GM18517 (cell line): ENCODE measurements around the gene TYRP1.
"Not testable (repeated sequence)": the region's sequence is repeated elsewhere in the genome, so short reads cannot be mapped to it uniquely, and the experiment has no call there.

Source experiments
- ATAC-seq: cut with Tn5 transposase; IDR thresholded peaks from one replicate; pipeline ENCODE4 v1.9.1; 2021; ENCODE audit warnings: mild to moderate bottlenecking, moderate library complexity; ENCODE audit not compliant: unreplicated experiment

Gene TYRP1, protein sequence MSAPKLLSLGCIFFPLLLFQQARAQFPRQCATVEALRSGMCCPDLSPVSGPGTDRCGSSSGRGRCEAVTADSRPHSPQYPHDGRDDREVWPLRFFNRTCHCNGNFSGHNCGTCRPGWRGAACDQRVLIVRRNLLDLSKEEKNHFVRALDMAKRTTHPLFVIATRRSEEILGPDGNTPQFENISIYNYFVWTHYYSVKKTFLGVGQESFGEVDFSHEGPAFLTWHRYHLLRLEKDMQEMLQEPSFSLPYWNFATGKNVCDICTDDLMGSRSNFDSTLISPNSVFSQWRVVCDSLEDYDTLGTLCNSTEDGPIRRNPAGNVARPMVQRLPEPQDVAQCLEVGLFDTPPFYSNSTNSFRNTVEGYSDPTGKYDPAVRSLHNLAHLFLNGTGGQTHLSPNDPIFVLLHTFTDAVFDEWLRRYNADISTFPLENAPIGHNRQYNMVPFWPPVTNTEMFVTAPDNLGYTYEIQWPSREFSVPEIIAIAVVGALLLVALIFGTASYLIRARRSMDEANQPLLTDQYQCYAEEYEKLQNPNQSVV

GRCh38 chr9:12693141-12693540, at the start of gene TYRP1:
Gene TYRP1 (plus strand): TSS chr9:12693385. CDS start chr9:12693997, 612 bp downstream.
- ATAC-seq: no peak

GRCh38 chr9:12643686-12644085, 49.5 kb upstream of the TYRP1 start:
- no peak for ATAC-seq

DNA sequence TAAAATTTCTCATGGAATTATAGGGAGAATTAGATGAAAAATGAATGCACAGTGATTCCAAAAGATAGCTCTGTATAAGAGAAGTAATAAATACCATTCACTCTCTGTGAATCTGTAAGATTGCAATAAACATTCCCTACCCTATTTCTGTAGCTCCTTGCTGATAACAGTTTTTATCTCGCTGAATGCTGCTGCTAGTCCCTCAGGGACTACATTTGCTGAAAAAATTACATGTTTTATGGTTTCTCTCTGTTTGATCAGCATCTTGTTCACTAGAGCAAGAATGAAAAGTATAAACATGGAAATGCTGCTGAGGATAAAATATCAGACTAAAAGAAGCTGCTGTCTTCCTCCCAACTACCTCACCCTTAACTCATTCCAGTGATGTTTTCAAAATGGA, 44.3 kb upstream of the TYRP1 start:
- ATAC-seq: no peak

DNA sequence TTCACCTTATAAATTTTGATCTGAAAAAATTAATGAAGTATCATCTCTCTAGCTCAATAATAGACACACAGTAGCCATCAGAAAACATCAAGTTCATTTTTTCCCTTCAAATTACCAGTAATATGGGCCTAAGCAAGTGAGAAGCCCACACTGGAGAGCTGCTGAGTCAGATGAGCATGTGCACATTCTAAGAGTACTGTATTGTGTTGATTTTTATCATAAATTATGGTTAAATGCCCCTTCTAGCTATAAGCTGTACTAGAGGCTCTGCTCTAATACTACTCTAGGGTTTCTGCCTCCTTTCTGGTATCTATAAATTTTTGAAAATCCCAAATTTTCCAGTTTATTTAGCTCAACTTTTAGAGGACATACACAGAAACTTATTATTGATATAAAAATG, 42.1 kb upstream of the TYRP1 start:
- no peak for ATAC-seq

DNA sequence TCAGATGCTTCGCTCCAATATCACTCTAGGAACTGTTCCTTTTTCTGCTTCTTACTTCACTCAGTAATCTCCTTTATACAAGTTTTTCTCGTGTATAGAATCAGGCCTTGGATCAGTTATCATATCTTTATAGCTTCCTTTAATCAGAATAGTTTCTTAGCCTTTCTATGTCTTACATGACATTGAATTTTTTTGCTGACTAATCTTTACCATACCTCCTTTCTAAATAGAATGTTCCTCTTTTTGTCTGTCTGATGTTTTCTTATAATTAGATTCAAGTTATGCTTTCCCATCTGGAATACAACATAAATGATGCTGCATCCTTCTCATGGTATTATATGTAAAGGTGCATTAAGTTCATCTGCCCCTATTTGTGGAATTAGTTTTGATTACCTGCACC, 40.2 kb upstream of the TYRP1 start:
- no peak for ATAC-seq

GRCh38 chr9:12656803-12657202, 36.4 kb upstream of the TYRP1 start:
- no peak for ATAC-seq

GRCh38 chr9:12657233-12657632, 36.0 kb upstream of the TYRP1 start:
- no peak for ATAC-seq

DNA sequence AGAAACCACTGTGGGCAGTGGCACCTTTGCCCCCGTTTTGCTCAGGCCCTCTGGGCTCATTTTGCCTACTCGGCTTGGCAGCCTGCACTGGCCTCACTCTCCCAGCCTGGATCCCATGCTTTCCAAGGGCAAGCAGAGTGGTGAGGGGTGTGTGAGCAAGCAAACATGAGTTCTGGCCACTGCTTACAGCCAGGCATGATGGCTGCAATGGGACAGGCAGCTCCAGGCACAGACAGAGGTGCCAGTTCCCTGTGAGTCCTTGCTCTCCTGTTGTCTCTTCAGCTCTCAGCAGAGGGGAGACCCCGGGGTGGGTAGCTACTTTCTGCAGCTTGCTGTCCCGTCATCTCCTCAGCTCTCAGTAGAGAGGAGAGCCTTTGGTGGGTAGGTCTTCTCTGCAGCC, 35.2 kb upstream of the TYRP1 start:
- ATAC-seq: no peak

- ATAC-seq: no peak
Observed at GRCh38 chr9:12658531-12659209, 34.5 kb upstream of the TYRP1 start.

GRCh38 chr9:12659220-12659619, 34.0 kb upstream of the TYRP1 start:
- ATAC-seq: no peak

- no peak for ATAC-seq
Observed at GRCh38 chr9:12666813-12667212, 26.4 kb upstream of the TYRP1 start.

DNA sequence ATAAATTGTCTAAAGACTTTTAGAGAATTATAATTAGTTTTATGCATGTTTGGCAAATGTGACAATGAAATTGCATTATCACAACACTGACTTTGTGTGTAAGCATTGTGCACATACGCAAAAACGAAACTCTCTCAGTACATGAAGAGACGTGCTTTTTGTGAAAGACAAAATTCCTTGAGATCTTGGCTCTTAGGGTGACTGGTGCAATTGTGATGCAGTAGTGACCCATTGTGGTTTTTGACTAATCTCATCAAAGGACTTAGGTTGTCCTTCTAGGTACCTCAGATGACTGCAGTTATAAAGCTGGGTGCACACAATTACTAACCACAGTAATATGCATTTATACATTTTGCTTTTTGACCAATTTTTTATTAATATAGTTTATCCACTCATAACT, 25.3 kb upstream of the TYRP1 start:
- no peak for ATAC-seq

GRCh38 chr9:12670006-12670405, 23.2 kb upstream of the TYRP1 start:
- no peak for ATAC-seq

GRCh38 chr9:12674961-12675360, 18.2 kb upstream of the TYRP1 start:
- ATAC-seq: no peak

GRCh38 chr9:12677462-12678126, 15.6 kb upstream of the TYRP1 start:
- ATAC-seq: not testable (repeated sequence)

GRCh38 chr9:12680341-12680740, 12.8 kb upstream of the TYRP1 start:
- ATAC-seq: no peak

DNA sequence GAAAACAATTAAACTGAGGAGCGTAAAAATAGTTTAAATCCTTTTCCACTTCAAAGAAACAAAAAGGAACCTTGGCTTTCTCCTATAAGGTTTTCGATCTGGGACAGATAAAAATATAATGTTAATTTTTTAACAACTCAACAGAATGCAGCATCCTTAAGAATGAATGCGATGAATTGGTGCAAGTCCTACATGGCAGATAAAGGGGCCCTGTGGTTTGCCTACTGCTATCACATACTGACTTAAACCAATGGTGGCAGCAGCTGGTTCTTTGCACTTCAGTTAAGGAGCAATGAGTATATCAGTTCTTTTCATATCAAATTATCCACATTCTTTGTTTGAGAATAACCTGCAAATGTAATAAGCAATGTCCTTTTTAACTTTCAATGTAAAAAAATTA, 12.4 kb upstream of the TYRP1 start:
- no peak for ATAC-seq

GRCh38 chr9:12681620-12682019, 11.6 kb upstream of the TYRP1 start:
- ATAC-seq: no peak

GRCh38 chr9:12684974-12685373, 8.2 kb upstream of the TYRP1 start:
- ATAC-seq: no peak

DNA sequence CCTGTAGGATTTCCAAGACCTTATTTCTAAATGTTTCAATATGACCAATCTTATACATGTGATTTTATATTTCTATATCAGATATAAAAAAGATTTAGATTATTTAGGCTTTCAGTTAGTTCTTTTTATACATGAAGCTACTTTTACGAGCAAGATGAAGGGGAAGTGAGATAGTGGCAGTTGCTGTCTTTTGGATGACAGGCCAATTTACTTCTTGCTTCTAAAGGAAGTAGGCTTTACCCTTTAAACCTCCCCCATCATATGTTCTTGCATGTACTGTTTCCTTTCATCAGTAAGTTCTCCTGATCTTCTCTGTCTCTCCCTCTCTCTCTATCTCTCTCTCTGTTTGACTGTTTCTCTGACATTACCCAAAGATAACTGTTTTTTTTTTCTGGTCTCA, 4.0 kb upstream of the TYRP1 start:
- ATAC-seq: no peak

DNA sequence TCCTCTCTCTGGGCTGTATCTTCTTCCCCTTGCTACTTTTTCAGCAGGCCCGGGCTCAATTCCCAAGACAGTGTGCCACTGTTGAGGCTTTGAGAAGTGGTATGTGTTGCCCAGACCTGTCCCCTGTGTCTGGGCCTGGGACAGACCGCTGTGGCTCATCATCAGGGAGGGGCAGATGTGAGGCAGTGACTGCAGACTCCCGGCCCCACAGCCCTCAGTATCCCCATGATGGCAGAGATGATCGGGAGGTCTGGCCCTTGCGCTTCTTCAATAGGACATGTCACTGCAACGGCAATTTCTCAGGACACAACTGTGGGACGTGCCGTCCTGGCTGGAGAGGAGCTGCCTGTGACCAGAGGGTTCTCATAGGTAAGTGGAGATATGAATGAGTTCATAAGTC, 828 bp downstream of the TYRP1 start:
- no peak for ATAC-seq

DNA sequence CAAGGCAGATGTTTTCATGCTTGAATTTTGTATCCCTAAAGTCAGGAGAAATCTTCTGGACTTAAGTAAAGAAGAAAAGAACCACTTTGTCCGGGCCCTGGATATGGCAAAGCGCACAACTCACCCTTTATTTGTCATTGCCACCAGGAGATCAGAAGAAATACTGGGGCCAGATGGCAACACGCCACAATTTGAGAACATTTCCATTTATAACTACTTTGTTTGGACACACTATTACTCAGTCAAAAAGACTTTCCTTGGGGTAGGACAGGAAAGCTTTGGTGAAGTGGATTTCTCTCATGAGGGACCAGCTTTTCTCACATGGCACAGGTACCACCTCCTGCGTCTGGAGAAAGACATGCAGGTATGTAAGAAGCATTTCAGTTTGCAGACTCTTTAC, 2.3 kb downstream of the TYRP1 start:
- ATAC-seq: no peak
